Endometrial microvascular endothelial cells (primary cell): Measurements from ENCODE around the gene ALG6. TPM values are rescaled to one million over a fixed set of nuclear protein-coding genes. Genes with fewer than 3 reads are reported as not detected.
"Not testable (repeated sequence)": the region's sequence is repeated elsewhere in the genome, so short reads cannot be mapped to it uniquely, and the experiment has no call there.

ENCODE experiments used
- in situ Hi-C: cut with HindIII; loops from 2 replicates; pipeline ENCODE4 v1.10.0; 2017; ENCODE audit warnings: low sequenced_read_pairs, low pct_unique_long_range_greater_than_20kb; ENCODE audit errors: inconsistent ontology term
- total RNA-seq: library from RNA; depleted of rRNA; stranded (reverse); fragments of >200 nt; gene quantifications from one replicate; pipeline ENCODE4 v1.2.3, GENCODE V29; 2015; ENCODE audit errors: inconsistent ontology term

The ALG6 gene
- total RNA-seq, 1 donor from 2014 or later = 19.7 TPM

DNA sequence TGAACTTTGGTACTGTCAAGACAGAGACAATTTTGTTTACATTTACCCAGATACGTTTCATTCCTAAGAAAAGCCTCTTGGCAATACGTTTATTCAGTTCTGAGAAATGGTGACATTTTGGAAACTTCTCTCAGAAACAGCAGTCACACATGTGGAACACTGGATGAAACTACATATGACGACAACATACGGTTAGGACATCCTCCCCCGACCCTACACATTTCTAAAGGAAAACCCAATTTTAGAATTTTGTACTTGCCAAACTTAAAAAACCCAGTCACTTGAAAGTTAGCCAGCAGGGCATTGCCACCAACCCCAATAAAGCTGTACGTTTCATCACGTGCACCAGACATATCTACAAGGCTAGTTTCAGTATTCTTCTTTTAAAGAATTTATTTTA, 98.8 kb downstream of the ALG6 start:
- in situ Hi-C loops = no loop called here

DNA sequence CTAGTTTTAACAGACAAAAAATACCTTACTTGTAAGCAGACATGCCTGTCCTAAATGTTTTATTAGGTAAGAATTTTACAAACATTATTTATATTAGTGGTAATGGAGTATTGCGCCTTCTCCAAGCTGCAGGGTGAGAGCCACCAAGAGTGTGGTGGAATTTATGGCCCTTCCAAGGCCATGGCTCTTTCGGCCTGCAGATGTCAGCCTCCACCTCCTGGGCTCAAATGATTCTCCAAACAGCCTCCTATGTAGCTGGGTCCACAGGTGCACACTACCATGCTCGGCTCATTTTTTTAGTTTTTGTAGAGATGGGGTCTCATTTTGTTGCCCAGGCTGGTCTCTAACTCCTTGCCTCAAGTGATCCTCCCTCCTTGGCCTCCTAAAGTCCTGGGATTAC, 99.3 kb downstream of the ALG6 start:
- in situ Hi-C loops = no loop called here

DNA sequence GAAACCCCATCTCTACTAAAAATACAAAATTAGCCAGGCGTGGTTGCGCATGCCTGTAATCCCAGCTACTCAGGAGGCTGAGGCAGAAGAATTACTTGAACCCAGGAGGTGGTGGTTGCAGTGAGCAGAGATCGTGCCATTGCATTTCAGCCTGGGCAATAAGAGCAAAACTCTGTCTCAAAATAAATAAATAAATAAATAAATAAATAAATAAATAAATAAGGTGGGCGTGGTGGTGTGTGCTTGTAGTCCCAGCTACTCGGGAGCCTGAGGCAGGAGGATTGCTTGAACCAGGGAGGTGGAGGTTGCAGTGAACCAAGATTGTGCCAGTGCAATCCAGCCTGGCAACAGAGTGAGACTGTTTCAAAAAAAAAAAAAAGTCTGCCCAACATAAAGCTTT, 101.3 kb downstream of the ALG6 start:
- in situ Hi-C loops = not testable (repeated sequence)

DNA sequence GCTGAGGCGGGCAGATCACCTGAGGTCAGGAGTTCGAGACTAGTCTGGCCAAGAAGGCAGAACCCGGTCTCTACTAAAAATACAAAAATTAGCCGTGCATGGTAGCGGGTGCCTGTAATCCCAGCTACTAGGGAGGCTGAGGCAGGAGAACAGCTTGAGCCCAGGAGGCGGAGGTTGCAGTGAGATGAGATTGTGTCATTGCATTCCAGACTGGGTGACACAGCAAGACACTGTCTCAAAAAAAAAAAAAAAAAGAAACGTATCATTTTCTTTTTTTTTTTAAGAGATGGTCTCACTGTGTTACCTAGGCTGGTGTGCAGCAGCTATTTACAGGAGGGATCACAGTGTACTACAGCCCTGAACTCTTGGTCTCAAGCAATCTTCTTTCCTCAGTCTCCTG, 108.3 kb downstream of the ALG6 start:
- in situ Hi-C loops = no loop called here

DNA sequence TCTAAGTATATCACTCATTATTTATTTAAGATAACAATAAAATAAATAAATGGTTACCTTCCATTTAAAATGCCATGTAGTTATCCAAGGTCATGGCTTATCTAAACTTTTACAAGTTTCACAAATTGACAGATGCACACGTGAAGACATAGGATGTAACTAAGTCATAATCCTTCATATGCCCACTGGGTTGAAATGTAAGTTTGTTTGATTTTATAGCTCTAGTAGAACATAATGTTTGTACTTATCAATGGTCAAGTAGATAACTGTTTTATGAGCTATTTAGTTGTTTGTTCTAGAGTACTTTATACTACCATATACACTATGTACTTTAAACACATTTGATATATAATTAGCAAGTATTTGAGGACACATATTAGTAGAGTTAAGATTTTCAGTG, 112.6 kb downstream of the ALG6 start:
- in situ Hi-C loops = no loop called here

DNA sequence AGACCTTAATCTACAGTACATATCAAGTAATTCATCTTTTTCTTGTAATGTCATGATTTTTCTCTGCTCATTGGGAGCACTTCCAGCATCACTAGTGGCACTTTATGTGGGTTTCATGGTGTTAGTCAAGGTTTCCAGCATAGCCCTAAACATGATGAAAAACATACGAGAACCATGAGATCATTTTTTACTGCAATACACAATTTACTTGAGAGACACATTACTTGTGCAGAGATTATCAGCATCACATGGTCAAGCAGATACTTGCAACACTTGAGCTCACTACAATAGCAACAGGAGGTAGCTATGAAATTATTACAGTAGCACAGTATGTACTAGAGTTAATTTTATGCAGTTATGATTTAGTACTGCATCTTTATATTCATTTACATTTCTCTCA, 119.2 kb downstream of the ALG6 start:
- in situ Hi-C loops = no loop called here

DNA sequence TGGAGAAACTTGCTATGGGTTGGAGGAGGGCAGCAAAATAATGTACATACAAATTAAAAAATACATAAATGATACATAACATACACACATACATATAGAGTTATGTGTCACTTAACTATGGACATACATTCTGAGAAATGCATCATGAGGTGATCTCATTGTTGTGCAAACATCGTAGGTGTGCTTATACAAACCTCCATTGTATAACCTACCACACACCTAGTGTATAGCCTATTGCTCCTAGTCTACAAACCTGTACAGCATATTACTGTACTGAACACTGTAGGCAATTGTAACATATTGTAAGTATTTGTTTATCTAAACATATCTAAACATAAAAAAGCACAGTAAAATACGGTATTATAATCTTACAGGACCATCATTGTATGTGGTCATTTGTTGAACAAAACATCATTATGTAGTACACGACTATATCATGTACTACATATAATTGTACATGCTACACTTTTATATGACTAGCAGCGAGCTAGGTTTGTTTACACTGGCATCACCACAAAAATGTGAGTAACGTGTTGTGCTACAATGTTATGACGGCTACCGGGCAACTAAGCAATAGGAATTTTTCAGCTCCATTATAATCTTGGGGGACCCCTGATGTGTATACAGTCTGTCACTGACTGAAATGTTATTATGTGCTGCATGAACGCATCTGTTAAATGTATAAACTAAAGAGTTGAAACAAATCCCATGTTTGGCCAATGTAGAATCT, 120.1 kb downstream of the ALG6 start:
- in situ Hi-C loops = no loop called here

Other genes with a start within 250 kb of the ALG6 start
- not detected for gene FOXD3, start 45.1 kb upstream of the ALG6 start, total RNA-seq
- 28.8 TPM for gene ITGB3BP, start 155.6 kb downstream of the ALG6 start, total RNA-seq
- gene EFCAB7, start 155.9 kb downstream of the ALG6 start, total RNA-seq = 4.7 TPM
- 46.3 TPM for gene PGM1, start 225.8 kb downstream of the ALG6 start, total RNA-seq